Right atrium auricular region (tissue), 2 donors: Measurements from ENCODE around the gene LYZL1. TPM values are rescaled to one million over a fixed set of nuclear protein-coding genes. Genes with fewer than 3 reads are reported as not detected.
"Not testable (repeated sequence)": the region's sequence is repeated elsewhere in the genome, so short reads cannot be mapped to it uniquely, and the experiment has no call there.

Source experiments
- DNase-seq: peaks from one replicate; pipeline ENCODE4 v3.0.0-alpha.2; 2019; ENCODE audit warnings: low spot score
- H3K27ac ChIP-seq, 2 donors: fragments of 200-600 bp; sonication (generic); 1 replicate in 1 of 2; 2 replicates in 1 of 2; pipeline ENCODE4 v1.5.1; 2016 to 2019
- H3K27me3 ChIP-seq, 2 donors: fragments of 200-600 bp; sonication (generic); one replicate each; pipeline versions ENCODE4 v1.5.1 to v1.6.0; 2017 to 2019
- H3K36me3 ChIP-seq: fragments of 200-600 bp; sonication (generic); one replicate; pipeline ENCODE4 v1.5.1; 2016
- H3K4me1 ChIP-seq, 2 donors: fragments of 200-600 bp; sonication (generic); one replicate each; pipeline versions ENCODE4 v1.5.1 to v1.6.0; 2017 to 2019
- H3K4me3 ChIP-seq, 2 donors: fragments of 200-600 bp; sonication (generic); 1 replicate in 1 of 2; 2 replicates in 1 of 2; pipeline ENCODE4 v1.5.1; 2017 to 2019; ENCODE audit warnings: mild to moderate bottlenecking in 1 of 2, moderate library complexity in 1 of 2
- H3K9me3 ChIP-seq, 2 donors: fragments of 200-600 bp; sonication (generic); one replicate each; pipeline ENCODE4 v1.5.1; 2019
- CTCF ChIP-seq, 2 donors: fragments of 200-600 bp; sonication (generic); IDR thresholded peaks; one replicate each; pipeline ENCODE4 v1.5.1; 2019; ENCODE audit warnings: antibody characterized with exemption in 2 of 2
- total RNA-seq, 2 donors: library from RNA; depleted of rRNA; stranded (reverse); fragments of >200 nt; gene quantifications; one replicate each; pipeline ENCODE4 v1.1.0, GENCODE V29; 2016

LYZL1 gene
- total RNA-seq, 2 donors from 2014 or later = not detected

- no peak for TF ChIP-seq CTCF (IDR thresholded peaks at IDR 0.05)
- no peak for DNase-seq
- no peak overlapping the region for H3K27ac ChIP-seq
Measured at GRCh38 chr10:29332061-29332760, 43.3 kb downstream of the LYZL1 start.

GRCh38 chr10:29332761-29333148 lies 43.9 kb downstream of the LYZL1 start:
- no peaks in the 10 kb centered on the region for H3K27me3 ChIP-seq
- no peak overlapping the region for H3K27ac ChIP-seq
- TF ChIP-seq CTCF (IDR thresholded peaks at IDR 0.05) = no peak
- DNase-seq = no peak
- H3K4me1 ChIP-seq = peaks cover 0 to 6% of the 10 kb centered on the region in 2 donors
- no peak overlapping the region for H3K4me3 ChIP-seq
- no peaks in the 10 kb centered on the region for H3K36me3 ChIP-seq
- no peaks in the 10 kb centered on the region for H3K9me3 ChIP-seq

More at GRCh38 chr10:29332061-29332760, 43.3 kb downstream of the LYZL1 start:
- Histone ChIP-seq H3K9me3 (no peaks in the 10 kb centered on the region), H3K27me3 (no peaks in the 10 kb centered on the region), H3K4me1 (peaks cover 0 to 6% of the 10 kb centered on the region in 2 donors), H3K36me3 (no peaks in the 10 kb centered on the region), H3K4me3 (no peak overlapping the region)

GRCh38 chr10:29337526-29337925 lies 48.7 kb downstream of the LYZL1 start:
- H3K4me3 ChIP-seq, DNase-seq: not testable (repeated sequence)

GRCh38 chr10:29343607-29344038 lies 54.8 kb downstream of the LYZL1 start:
- no peaks in the 10 kb centered on the region for H3K36me3 ChIP-seq
- peaks cover 0 to 6% of the 10 kb centered on the region in 2 donors for H3K9me3 ChIP-seq
- DNase-seq = no peak
- no peaks in the 10 kb centered on the region for H3K4me1 ChIP-seq
- H3K27ac ChIP-seq = no peak overlapping the region
- no peak overlapping the region for H3K4me3 ChIP-seq
- no peak for TF ChIP-seq CTCF (IDR thresholded peaks at IDR 0.05)
- no peaks in the 10 kb centered on the region for H3K27me3 ChIP-seq

More at GRCh38 chr10:29337526-29337925, 48.7 kb downstream of the LYZL1 start:
- H3K4me1 ChIP-seq, H3K27me3 ChIP-seq, H3K36me3 ChIP-seq, H3K27ac ChIP-seq, H3K9me3 ChIP-seq: not testable (repeated sequence)

GRCh38 chr10:29344073-29344820 lies 55.4 kb downstream of the LYZL1 start:
- Histone ChIP-seq H3K27me3 (no peaks in the 10 kb centered on the region), H3K4me3 (no peak overlapping the region), H3K36me3 (no peaks in the 10 kb centered on the region), H3K9me3 (peaks cover 0 to 6% of the 10 kb centered on the region in 2 donors), H3K4me1 (no peaks in the 10 kb centered on the region), H3K27ac (no peak overlapping the region)
- no peak for DNase-seq
- TF ChIP-seq CTCF (IDR thresholded peaks at IDR 0.05) = no peak

- H3K27me3 ChIP-seq = no peaks in the 10 kb centered on the region
- DNase-seq = no peak
- no peak overlapping the region for H3K4me3 ChIP-seq
- H3K36me3 ChIP-seq = no peaks in the 10 kb centered on the region
- no peak for TF ChIP-seq CTCF (IDR thresholded peaks at IDR 0.05)
- H3K9me3 ChIP-seq = peaks cover 0 to 6% of the 10 kb centered on the region in 2 donors
- no peaks in the 10 kb centered on the region for H3K4me1 ChIP-seq
- H3K27ac ChIP-seq = no peak overlapping the region
Measured at GRCh38 chr10:29345144-29345909, 56.5 kb downstream of the LYZL1 start.
